GM15510 (cell line): ENCODE data around the gene CYYR1.

Experiments
- POLR2A ChIP-seq: IDR thresholded peaks from 3 replicates; pipeline ENCODE4 v1.6.1; 2011; ENCODE audit warnings: borderline replicate concordance; ENCODE audit not compliant: insufficient read length; ENCODE audit errors: extremely low read depth

The CYYR1 gene

DNA sequence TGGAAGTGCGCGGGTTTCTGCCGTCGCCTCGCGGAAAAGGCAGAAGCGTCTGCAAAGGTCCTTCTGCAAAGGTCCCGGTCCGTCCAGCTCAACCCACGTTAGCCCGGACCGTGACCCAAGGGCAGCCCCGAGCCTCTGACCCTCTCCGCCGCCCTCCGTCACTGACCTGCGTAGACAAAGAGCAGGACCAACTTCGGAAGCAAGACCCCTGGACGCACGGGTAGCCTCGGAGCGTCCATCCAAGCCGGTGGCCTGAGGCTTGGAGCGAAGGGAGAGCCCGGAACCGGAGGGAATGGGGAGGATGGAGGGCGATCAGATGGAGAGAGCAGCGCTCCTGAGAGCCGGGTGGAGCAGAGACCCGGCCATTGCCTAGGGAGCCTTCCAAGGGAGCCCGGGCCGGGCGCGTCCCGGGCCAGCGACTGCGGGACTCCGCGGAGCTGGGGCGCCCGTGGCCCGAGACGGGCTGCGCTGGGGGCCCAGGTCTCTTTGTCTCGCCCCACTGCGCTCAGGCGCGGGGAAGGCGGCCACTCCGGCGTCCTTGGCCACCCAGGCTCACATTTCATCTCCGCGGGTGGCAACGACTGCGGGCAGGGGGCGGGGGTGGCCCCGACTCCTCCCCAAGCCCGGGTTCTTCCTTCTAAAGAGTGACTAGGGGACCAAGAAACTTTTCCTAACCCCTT is at the start of gene CYYR1:
Gene CYYR1, minus strand, starts transcription at position 585 of the 680 bp plus-strand sequence. Its CDS starts 346 bp downstream, at position 239.
- no peak for TF ChIP-seq POLR2A

DNA sequence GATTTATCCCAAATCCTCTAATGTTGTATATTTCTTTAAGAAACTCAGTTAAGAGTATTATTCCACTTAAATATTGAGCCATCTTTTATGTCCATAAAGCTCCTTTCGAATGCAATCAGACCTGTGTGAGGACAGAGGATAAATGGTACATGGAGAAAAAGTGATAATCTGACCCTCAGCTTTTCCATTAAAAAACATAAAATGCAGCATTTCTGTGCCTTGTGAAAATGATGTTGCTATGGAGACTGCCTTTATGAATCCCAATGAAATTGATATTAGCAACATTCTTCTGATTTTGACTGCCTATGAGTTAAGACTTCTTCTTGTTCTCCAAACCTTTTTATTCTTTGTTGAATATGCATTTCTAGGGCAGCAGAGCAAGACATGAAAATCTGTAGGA is 44.1 kb upstream of the CYYR1 start:
- TF ChIP-seq POLR2A, result no peak

GRCh38 chr21:26614251-26614650 is 41.2 kb upstream of the CYYR1 start:
- no peak for TF ChIP-seq POLR2A

DNA sequence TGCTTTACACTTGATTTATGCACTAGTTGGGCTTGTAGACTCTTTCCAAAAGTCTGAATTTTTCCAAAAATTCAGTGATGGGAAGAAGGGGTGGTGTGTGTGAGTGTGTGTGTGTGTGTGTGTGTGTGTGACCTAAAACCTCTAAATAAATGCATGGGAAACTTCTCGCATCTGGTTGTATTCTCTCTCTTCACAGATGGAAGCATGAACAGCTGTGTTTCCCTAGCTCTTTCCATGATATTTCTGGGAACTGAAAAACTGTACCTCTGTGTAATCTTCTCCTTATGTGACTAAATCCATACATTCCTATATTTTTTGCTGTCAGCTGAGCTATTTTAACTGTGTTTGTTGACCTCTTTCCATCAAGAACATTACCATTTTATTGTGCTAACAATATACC is 26.2 kb upstream of the CYYR1 start:
- no peak for TF ChIP-seq POLR2A

DNA sequence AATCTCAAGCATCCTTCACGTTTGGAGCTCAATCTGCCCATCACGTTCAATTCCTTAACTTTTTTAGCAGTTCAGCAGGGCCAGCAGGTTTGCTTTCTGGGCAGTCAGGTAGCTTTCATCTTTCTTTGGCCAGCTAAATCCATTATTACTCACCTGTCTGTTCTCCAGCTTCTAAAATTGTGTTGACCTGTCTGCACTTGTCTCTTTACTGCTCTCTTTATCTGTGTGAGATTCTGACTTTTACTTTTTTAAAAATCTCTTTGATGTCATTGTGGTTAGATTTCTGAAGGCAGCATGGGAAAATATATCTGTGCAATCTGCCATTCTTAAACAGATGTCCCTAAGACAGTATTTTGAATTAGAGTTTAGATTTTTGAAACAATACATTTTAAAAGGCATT is 24.9 kb upstream of the CYYR1 start:
- TF ChIP-seq POLR2A, result no peak

GRCh38 chr21:26597031-26597430 is 23.9 kb upstream of the CYYR1 start:
- no peak for TF ChIP-seq POLR2A

DNA sequence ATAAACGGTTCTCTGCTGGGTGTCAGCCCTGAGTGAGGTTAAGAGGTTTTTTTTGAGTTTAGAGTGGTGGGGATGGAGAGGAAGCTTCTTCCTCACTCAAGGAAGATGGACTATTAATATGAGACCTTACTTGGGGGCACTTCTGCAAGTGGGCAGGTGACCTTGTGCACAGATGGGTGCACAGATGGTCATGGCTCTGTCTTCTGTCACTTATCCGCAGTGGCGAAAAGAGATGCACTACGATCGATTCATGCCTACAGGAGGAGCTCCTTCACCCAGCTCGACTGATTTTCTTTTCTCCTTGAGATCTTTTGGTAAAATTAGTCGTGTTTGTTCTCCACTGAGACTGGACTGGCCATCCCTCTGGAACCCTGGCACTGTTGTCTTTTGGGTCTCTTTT is 22.9 kb upstream of the CYYR1 start:
- TF ChIP-seq POLR2A, result no peak

DNA sequence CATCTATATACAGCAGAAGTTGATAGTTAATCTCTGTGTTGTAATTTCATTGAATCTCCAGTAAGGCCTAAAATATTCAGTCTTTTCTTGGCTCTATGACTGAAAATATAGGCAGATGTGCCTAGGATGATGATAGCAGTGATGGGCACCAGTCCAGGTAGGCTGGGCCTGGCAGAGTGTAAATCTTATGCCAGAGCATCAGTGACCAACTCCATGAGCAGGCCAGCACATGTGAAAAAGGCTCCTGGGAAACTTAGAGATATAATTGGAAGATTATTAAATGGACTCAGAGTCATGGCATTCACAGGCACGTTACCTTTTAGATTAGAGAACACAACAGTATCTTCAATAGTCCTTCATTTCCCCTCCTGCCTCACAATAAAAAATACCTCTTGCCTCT is 20.7 kb upstream of the CYYR1 start:
- no peak for TF ChIP-seq POLR2A

DNA sequence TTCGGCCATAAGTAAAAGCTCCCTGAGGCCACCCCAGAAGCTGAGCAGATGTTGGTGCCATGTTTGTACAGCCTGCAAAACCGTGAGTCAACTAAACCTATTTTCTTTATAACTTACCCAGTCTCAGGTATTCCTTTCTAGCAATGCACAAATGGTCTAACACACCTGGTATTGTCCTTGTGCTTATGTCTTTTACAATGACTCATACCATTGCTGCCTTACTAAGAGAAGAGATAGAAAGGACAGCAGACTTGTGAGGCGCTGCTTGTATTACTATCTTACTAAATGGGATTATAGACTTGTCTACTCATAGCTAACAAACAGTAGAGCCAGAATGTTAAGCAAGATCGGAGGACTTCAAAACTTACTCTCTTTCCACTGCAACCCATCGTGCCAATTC is 18.5 kb upstream of the CYYR1 start:
- no peak for TF ChIP-seq POLR2A

DNA sequence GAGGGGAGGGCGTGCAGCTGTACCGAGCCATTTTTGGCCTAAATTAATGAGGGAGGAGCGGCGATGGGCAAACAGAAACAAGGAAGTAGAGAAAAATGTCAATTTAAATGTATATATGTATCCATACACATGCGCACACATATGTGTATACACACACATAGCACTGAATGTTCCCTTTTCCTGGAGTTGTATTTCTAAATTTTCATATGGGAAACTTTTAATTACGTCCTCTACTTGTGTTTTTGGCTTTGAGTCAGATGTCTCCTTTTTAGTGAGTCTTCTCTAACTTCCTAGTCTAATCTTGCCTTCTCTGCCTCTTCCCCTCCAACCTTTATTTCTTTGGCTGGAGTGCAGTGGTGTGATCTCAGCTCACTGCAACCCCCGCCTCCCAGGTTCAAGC is 15.4 kb upstream of the CYYR1 start:
- TF ChIP-seq POLR2A, result no peak

GRCh38 chr21:26587736-26588201 is 14.7 kb upstream of the CYYR1 start:
- no peak for TF ChIP-seq POLR2A

DNA sequence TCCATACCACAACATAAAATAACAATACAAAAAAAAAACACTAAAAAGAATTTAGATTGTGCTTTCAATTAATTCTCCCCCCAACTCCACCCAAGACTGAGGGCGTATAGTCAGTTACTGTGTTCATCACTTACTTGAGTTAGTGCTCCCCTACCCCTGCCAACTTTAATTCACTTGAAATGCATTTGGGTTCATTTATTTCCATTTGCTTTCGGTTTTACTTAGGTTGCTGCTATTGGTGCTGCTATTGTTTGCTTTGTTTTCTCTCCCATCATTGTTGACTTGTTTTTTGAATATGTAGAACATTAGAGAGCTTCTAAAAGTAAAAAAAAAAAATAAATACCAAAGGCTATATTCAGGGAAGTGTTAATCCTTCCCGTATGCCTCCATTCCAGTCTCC is 10.7 kb upstream of the CYYR1 start:
- TF ChIP-seq POLR2A, result no peak

DNA sequence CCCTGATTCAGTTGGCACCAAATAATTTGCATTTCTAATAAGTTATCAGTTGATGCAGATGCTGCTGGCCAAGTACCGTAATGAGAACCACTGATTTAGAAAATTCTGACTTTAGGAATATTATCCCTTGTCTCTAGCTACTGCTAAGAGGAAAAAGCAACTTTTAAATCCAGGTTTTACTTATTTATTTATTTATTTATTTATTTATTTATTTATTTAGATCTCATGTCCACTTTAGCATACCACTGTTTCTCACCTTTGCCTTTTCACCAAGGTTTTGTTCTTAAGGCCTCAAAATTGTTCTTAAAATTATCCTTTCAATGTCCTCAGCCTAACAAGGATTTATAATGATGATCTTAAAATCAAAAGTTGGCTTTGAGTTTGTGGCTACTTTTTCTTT is 8.7 kb upstream of the CYYR1 start:
- no peak for TF ChIP-seq POLR2A

DNA sequence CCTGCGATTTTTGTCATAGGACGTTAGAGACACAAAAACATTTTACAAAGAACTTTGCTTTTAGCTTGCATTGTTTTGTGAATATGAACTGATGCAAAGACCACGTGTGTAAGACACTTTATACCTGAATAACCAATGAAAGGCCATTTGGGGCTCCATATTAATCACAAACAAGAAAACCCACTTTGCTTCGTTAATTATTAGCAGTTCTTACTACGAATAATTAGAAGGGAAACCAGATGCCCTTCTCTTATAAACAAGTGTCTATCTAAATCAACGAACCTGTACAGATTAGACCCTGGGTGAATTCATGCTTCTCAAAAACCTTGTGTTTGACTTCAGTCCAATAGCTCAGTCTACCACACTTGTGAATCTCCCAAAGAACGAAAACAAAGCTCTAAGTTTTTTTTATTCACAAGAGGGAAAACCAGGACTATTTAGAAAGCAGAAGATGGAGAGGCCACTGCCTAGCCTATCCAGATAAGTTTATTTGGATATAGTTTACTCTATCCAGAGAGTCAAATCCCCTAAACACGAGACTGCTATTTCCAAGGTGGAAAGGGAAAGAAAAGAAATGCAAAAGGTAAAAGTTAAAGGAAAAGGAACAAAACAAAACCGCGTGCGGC is 897 bp downstream of the CYYR1 start:
- TF ChIP-seq POLR2A, result no peak

DNA sequence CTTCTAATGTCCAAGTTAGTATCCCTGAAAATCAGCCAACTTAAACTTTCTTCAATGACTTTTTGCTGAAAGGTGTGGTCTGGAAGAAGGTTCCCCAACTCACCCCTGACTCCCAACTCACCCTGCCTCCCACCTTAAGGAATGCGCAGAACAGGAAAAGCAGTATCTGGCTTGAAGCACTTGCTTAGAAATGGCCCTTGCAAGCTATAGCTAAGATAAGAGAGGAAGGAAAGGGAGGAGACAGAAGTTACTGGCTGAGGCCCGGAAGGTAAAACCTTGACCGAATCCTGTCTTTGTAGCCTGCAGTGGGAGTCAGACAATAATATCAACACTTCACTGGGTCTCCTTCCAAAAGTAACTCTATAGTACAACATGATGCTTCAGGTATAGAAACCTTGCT is 2.9 kb downstream of the CYYR1 start:
- TF ChIP-seq POLR2A, result no peak

DNA sequence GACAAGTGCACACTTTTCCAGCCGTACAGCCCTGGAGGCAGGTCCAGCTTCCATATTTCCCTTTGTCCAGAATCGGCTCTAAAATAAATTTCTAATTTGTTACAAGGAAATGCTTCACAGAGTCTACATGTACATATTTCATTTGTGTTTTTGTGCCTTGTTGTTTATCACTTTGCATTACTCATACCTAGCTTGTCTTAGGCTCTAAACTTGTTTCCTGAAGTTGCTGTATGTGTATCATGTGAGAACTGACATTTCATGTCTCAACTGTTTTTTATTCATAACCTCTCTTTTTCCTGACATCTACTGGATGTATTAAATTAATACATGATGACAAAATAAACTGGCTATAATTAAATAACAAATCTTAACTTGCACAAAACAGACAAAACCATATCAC is 7.5 kb downstream of the CYYR1 start:
- TF ChIP-seq POLR2A, result no peak

- no peak for TF ChIP-seq POLR2A
Measured at GRCh38 chr21:26565111-26565510, 8.0 kb downstream of the CYYR1 start.

DNA sequence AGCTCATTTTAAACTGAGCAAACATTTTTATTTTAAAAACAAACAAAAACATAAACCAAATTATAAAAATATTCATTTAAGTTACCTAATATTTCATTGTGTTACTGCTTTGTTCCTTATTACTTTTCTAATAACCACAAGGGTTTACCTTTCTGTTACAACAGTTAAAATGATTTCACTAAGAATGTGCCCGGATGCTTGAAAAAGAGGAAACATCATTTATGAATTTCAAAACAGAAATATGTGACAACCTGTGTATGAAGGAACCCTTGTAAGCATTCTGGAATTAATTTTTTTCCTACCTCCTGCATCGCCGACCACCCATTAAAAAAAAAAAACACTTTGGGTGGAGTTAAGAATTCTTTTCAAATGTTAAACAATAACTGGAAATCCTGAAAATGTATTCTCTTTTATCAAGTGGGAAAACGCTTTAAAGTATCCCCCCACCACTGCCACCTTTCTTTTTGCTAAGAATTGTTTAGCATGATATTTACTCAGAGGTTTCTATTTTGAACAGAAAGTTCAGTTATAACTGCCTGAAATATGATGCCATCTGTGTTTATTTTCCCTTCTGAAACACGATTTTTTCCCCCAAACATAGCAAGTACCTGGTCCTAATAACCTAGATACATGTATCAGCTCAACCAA is 9.1 kb downstream of the CYYR1 start:
- TF ChIP-seq POLR2A, result no peak
